GM10266 (cell line): ENCODE data around the gene CFDP1.

ENCODE experiments used
- DNase-seq: peaks from one replicate; pipeline ENCODE4 v3.0.0; 2012; ENCODE audit errors: extremely low spot score
- TF ChIP-seq, protein P1 (sequence below): IDR thresholded peaks from 2 replicates; pipeline ENCODE4 v1.5.1; 2012; ENCODE audit warnings: mild to moderate bottlenecking, low read depth; ENCODE audit not compliant: control insufficient read depth, insufficient read depth; ENCODE audit errors: missing control alignments

Gene CFDP1

DNA sequence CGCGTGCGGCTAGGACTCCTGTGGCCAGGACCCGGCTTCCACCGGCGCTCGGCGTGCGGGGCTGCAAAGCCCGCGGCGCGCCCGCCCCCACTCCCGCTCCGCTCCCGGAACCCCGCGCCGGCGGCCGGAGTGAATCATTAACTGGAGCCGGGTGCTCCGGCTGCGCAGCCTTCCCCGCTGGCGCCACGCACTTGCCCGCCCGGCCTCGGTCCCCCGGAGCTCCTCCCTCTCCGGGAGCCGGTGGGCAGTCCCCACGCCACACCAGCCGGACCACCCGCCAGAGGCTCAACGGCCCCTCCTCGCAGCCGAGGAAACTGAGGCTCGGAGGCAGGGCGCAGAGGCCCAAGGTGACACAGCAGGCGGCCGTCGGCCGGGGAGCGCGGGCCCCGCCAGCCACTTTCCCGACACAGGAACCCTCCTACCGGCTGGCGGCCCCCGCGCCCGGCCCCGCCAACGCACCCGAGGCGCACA is 182.5 kb downstream of the CFDP1 start:
- TF ChIP-seq, protein P1, sequence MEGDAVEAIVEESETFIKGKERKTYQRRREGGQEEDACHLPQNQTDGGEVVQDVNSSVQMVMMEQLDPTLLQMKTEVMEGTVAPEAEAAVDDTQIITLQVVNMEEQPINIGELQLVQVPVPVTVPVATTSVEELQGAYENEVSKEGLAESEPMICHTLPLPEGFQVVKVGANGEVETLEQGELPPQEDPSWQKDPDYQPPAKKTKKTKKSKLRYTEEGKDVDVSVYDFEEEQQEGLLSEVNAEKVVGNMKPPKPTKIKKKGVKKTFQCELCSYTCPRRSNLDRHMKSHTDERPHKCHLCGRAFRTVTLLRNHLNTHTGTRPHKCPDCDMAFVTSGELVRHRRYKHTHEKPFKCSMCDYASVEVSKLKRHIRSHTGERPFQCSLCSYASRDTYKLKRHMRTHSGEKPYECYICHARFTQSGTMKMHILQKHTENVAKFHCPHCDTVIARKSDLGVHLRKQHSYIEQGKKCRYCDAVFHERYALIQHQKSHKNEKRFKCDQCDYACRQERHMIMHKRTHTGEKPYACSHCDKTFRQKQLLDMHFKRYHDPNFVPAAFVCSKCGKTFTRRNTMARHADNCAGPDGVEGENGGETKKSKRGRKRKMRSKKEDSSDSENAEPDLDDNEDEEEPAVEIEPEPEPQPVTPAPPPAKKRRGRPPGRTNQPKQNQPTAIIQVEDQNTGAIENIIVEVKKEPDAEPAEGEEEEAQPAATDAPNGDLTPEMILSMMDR = no peak
- peak; percentile 75 for DNase-seq

DNA sequence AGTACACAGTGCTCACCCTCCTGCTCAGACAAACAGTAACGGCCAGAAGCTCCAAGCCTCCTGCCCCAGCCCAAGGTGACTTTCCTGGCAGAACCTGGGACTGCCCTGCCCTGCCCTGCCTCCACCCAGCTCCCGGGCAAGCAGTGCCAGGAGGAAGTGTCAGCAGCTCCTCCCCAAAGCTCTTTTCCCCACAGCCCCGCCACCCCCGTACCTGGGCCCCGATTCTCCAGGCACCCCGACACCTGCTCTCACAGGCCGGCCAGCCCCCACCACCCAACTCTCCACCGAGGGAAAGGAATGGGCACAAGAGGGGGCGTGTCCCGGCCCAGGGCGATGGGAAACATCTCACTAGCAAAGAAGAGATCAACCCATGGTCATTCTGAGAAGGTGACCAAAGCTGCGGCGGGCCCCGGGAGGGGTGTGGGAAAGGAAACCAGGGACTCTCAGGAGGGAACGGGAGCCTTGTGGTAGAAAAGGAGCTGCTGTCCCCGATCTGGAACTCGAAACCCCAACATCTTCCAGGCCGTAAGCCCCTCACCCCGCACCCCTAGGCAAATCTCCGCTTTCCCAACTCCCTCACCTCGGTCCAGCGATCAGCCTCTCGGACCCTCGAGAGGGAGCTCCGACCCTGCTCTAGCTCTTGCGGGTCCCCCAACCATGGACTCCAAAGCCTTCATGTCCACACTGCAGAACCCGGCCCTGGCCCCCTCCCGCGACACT is 183.1 kb downstream of the CFDP1 start:
- DNase-seq = no peak

DNA sequence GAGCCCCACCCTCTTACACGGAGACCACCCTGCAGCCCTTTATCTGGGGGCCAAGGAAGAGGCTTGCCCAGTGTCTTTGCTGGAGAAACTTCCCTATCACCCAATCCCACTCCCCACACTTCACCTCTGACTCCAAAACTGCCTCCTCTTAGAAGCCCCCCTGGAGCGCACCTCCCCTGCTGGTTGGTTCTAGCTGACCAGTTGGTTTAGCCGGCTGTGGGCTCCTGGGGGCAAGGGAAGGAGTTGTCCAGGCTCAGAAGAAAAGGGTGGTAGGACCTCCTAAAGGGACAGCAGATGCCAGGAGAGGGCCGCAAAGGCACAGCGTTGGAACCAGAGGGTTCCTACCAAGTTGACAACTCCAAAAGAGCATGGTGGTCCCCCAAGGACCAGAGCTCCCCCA is 183.9 kb downstream of the CFDP1 start:
- TF ChIP-seq, protein P1 = no peak
- no peak for DNase-seq

More for the DNA sequence above, 183.1 kb downstream of the CFDP1 start:
- TF ChIP-seq, protein P1 = no peak

DNA sequence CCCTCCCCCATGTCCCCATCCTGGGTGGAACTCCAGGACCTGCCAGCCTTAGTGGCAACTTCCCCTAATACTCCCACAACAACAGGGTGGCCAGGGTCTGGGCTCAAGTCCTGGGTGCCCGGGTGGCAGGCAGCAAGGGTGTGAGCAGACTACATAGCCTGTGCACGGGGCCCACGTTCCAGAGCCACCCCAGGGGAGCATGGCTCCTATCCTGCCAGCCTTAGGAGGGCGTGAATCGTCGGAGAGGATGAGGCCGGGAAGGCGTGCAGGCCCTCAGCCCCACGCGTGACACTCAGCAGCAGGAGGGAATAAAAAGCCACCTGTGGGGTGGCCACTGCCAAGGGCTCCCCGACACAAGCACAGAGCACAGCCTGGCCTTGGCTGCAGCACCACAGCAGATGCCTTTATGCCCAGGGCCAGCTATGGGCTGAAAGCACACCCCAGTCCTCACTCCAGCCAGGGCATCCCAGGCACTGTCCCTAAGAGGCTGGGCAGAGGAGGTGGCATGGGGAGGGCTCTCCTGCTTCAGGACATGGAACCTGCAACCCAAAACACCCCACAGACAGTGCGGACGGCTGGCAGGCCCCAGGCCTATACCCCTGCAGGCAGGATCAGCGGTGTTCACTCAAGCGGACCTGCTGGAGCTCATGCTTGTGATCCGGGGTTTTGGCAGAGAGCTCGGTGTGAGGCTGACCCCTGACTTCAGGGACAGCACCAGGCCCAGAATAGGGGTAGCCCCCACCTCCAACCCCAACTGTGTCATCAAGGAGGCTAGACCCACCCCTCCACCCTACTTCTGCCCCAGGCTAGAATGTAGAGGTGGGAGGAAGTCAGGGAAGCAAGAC is 184.5 kb downstream of the CFDP1 start:
- DNase-seq = no peak
- TF ChIP-seq, protein P1 = no peak

DNA sequence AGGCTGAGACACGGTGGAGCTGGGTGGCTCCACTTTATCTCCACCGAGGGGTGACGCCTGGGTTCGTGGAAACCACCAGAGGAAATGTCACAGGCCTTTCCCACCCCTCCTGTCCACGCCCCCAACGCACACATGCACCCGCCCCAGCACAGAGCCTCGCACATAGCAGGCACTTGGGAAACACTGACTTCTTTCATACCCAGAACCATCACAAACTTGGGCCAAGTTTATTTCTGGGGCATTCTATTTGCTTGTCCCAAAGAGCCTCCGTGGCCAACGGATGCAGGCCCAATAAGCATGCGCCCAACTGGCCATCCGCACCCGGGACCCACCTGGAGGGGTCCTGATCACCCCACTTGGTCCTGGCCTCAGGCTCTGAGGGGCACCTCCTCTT is 185.2 kb downstream of the CFDP1 start:
- TF ChIP-seq, protein P1 = no peak
- no peak for DNase-seq

DNA sequence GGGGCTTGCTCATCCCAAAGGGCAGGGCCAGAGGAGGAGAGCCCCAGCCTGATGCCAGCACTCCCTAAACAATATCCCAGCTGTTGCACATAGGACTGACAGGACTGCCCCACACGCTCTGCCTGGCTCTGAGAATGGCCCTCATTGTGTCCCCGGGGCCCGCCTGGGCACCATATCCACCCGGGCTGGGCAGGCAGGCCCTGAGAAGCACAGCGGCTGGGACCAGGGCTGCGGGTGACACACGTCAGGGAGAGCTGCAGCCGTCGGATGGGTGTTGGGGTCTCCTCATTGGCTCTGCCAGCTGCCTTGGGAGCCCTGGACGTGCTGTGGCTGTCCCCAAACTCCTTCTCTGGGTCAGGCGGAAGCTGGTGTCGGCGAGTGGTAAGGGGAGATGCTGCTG is 186.1 kb downstream of the CFDP1 start:
- DNase-seq = no peak
- TF ChIP-seq, protein P1 = no peak

DNA sequence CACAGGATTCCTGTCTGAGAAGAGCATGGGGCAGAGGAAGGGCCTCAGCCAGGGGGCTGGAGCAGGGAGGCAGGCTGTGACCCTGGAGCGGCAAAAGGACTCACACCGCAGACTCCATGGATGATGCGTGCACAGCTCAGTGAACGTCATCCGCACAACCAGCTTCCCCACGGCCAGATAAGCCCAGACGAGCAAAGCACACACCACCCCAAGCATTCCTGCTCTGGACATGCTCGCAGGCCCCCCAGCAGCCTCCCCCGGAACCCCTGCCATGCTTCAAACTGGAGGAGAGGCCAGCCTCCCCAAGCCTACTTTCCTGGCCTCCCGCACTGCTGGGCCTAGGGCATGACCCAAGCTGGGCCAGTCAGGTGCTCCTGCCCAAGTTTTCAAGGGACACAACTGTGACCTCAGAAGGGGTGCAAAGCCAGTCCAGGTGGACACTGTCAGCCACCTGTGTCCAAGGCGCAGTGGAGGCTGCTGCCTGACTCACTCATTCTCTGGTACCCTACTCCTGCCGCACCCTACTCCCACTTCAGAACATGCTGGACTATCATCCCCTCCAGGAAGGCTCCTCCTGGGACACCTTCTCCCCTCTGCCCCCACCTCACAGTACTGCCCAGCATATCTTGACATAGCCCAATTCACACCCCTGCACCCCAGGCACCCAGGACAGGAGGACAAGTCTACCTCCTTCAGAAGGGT is 186.6 kb downstream of the CFDP1 start:
- DNase-seq = no peak

More for the DNA sequence above, 186.6 kb downstream of the CFDP1 start:
- TF ChIP-seq, protein P1 = no peak
